Small intestine (tissue), 7 donors: Measurements from ENCODE around the gene TPSD1. TPM values are rescaled to one million over a fixed set of nuclear protein-coding genes. Genes with fewer than 3 reads are reported as not detected.
"Not testable (repeated sequence)": the region's sequence is repeated elsewhere in the genome, so short reads cannot be mapped to it uniquely, and the experiment has no call there.

Source experiments
- DNase-seq, 2 donors: peaks; one replicate each; pipeline versions ENCODE4 v3.0.0 to v3.0.0-alpha.2; 2013
- FAIRE-seq: peaks from 2 replicates; lab custom pipeline; 2012; peaks lifted over from hg19 to GRCh38; lab: Jason Lieb, UNC
- H3K27ac ChIP-seq, 3 donors: one replicate each; pipeline ENCODE4 v1.5.1; 2013; ENCODE audit warnings: low read length in 2 of 3, mild to moderate bottlenecking in 2 of 3, control low read depth in 1 of 3, inconsistent platforms in 1 of 3, low read depth in 1 of 3, moderate library complexity in 1 of 3
- H3K27me3 ChIP-seq, 3 donors: one replicate each; pipeline ENCODE4 v1.6.1; 2013; ENCODE audit warnings: low read length in 3 of 3, inconsistent platforms in 1 of 3; ENCODE audit not compliant: control insufficient read depth in 3 of 3, insufficient read depth in 3 of 3
- H3K36me3 ChIP-seq, 3 donors: one replicate each; pipeline ENCODE4 v1.6.1; 2013; ENCODE audit warnings: low read length in 3 of 3, inconsistent platforms in 1 of 3, low read depth in 1 of 3, mild to moderate bottlenecking in 1 of 3, moderate library complexity in 1 of 3; ENCODE audit not compliant: control insufficient read depth in 3 of 3, insufficient read depth in 2 of 3
- H3K4me1 ChIP-seq, 3 donors: one replicate each; pipeline ENCODE4 v1.6.1; 2013; ENCODE audit warnings: low read length in 2 of 3, inconsistent platforms in 1 of 3, low read depth in 1 of 3, mild to moderate bottlenecking in 1 of 3, moderate library complexity in 1 of 3; ENCODE audit not compliant: control insufficient read depth in 3 of 3, insufficient read depth in 2 of 3
- H3K4me3 ChIP-seq, 3 donors: one replicate each; pipeline ENCODE4 v1.5.1; 2013; ENCODE audit warnings: low read length in 3 of 3, control low read depth in 1 of 3, inconsistent platforms in 1 of 3, low read depth in 1 of 3, mild to moderate bottlenecking in 1 of 3, moderate library complexity in 1 of 3
- H3K9me3 ChIP-seq, 2 donors: one replicate each; pipeline ENCODE4 v1.6.1; 2013; ENCODE audit warnings: low read depth in 1 of 2, low read length in 1 of 2; ENCODE audit not compliant: control insufficient read depth in 2 of 2, insufficient read depth in 1 of 2
- WGBS, 3 donors: extraction: QIAGEN DNeasy Blood & Tissue Kit; methylation state at CpG; one replicate each; pipeline ENCODE4 v1.1.7; 2013; 5-methylcytosine and 5-hydroxymethylcytosine counted together
- polyA plus RNA-seq, 4 donors: library from polyadenylated mRNA; stranded (reverse) in 3 of 4; unstranded in 1 of 4; fragments of 200-250 nt in 3 of 4; fragments of 120-200 nt in 1 of 4; gene quantifications; one replicate each; pipeline versions ENCODE4 v1.2.1 to v1.2.3, GENCODE V29; 2013
- donor health status: healthy with polysubstance abuse.
- donor health status: control.
- donor health status: control.
- donor health status: Bipolar disorder and iron deficiency.
- donor health status: healthy.

The TPSD1 gene
- polyA plus RNA-seq, 4 donors = 0.06 to 1.3 (median 0.81) TPM; not detected in 1

DNA sequence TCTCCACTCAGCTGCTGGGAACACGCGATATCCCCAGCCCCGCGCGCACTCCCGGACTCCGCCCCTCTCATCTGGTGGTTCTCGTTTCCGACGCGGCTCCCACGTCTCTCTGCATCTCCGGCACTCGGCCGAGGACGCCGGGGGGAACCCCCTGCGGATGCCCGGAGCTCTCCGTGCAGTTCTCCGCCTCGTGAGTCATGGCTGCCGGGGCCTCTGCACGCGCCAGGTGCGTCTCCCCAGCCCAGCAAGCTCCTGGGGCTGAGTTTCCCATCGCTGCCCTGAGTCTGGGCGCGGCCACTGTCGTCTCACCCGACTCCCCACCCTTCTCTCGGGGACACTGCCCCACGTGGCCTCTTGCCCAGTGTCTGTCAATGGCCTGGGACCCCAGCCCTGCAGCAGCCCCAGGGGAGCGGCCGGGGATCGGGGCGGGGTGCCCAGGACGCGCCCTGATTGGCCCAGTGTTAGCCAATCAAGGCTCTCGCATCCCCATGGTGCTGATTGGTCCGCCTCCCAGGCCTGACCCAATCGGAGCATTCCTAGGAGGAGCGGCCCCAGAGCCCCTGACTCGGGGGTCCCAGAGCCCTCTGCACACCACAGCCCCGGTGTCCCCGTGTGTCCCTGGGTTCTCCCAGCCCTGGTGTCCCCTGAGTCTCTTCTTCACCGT is 2.0 kb upstream of the TPSD1 start:
- H3K4me3 ChIP-seq, H3K9me3 ChIP-seq, H3K36me3 ChIP-seq, DNase-seq, H3K4me1 ChIP-seq, H3K27ac ChIP-seq, FAIRE-seq, H3K27me3 ChIP-seq: not testable (repeated sequence)
- no CpG with 5 or more reads among the region's 47 CpGs for WGBS, 3 donors

GRCh38 chr16:1254821-1255220 is 1.0 kb upstream of the TPSD1 start:
- DNase-seq, H3K4me1 ChIP-seq, H3K27ac ChIP-seq, H3K36me3 ChIP-seq, FAIRE-seq, H3K4me3 ChIP-seq, H3K9me3 ChIP-seq: not testable (repeated sequence)
- H3K27me3 ChIP-seq = peaks cover 3 to 11% (median 3%) of the 10 kb centered on the region in 3 donors
- WGBS, 3 donors = 77 to 90% (median 84%) methylated on average over 3 of the region's 3 CpGs

GRCh38 chr16:1256296-1256873 is 516 bp downstream of the TPSD1 start:
- H3K4me1 ChIP-seq, DNase-seq, H3K36me3 ChIP-seq, H3K27ac ChIP-seq, H3K9me3 ChIP-seq, FAIRE-seq, H3K4me3 ChIP-seq: not testable (repeated sequence)
- 72 to 83% (median 77%) methylated on average over 20 to 23 of the region's 23 CpGs for WGBS, 3 donors
- H3K27me3 ChIP-seq = peaks cover 9 to 27% (median 13%) of the 10 kb centered on the region in 3 donors

DNA sequence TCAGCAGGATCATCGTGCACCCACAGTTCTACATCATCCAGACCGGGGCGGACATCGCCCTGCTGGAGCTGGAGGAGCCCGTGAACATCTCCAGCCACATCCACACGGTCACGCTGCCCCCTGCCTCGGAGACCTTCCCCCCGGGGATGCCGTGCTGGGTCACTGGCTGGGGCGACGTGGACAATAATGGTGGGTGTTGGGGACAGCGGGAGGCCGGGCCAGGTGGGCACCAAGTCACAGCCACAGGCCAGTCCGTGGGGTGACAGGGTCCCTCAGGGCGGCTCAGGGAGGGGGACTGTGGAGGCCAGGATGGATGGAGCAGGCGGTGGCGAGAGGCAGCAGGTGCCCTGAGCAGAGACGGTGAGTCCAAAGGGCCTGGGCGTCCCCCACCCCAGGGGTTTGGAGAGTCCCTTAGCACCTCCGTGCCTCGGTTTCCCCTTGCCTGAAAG is 1.0 kb downstream of the TPSD1 start:
- no peak overlapping the region for H3K4me3 ChIP-seq
- DNase-seq = no peak
- WGBS, 3 donors = 69 to 81% (median 75%) methylated on average over 22 of the region's 22 CpGs
- H3K4me1 ChIP-seq = no peaks in the 10 kb centered on the region
- no peak for FAIRE-seq
- H3K9me3 ChIP-seq = no peaks in the 10 kb centered on the region
- no peaks in the 10 kb centered on the region for H3K36me3 ChIP-seq
- H3K27ac ChIP-seq = no peak overlapping the region
- H3K27me3 ChIP-seq = peaks cover 9 to 32% (median 15%) of the 10 kb centered on the region in 3 donors

DNA sequence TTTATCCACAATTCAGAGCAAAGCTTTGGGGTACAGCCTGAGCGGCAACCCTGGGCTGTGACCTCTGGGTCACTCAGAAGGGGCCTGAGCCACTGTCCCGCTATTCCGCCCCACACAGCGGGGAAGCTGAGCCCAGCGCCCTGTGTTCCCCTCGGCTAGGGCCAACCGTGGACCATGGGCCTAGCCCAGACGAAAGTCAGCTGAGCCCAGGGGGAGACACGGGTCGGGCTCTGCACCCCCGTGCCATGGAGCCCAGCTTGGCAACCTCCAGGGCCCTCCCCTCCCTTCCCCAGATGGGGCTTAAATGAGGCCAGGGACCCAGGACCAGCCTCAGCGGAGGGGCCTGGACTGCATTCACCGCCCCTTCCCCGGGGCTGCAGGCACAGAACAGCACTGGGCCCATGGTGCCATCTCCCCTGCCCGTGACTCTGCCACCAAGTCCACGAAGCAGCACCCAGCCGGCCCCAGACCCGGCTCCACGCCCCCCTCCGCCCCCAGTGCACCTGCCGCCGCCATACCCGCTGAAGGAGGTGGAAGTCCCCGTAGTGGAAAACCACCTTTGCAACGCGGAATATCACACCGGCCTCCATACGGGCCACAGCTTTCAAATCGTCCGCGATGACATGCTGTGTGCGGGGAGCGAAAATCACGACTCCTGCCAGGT is 1.8 kb downstream of the TPSD1 start:
- no peak for FAIRE-seq
- Histone ChIP-seq H3K27me3 (peaks cover 9 to 38% (median 15%) of the 10 kb centered on the region in 3 donors), H3K36me3 (no peaks in the 10 kb centered on the region), H3K4me1 (no peaks in the 10 kb centered on the region), H3K27ac (no peak overlapping the region), H3K4me3 (no peak overlapping the region), H3K9me3 (no peaks in the 10 kb centered on the region)
- 52 to 73% (median 60%) methylated on average over 34 of the region's 34 CpGs for WGBS, 3 donors
- no peak for DNase-seq

GRCh38 chr16:1258225-1258600 is 2.3 kb downstream of the TPSD1 start:
- H3K36me3 ChIP-seq = no peaks in the 10 kb centered on the region
- DNase-seq (no peak), FAIRE-seq (no peak)
- H3K4me3 ChIP-seq = no peak overlapping the region
- H3K27ac ChIP-seq = no peak overlapping the region
- WGBS, 3 donors = 35 to 62% (median 37%) methylated on average over 10 to 12 of the region's 12 CpGs
- H3K9me3 ChIP-seq = no peaks in the 10 kb centered on the region
- no peaks in the 10 kb centered on the region for H3K4me1 ChIP-seq
- peaks cover 9 to 38% (median 15%) of the 10 kb centered on the region in 3 donors for H3K27me3 ChIP-seq

GRCh38 chr16:1258906-1259759 is 3.3 kb downstream of the TPSD1 start:
- FAIRE-seq (no peak), DNase-seq (peak in 1 of 2 donors; percentile 28)
- Histone ChIP-seq H3K9me3 (no peaks in the 10 kb centered on the region), H3K27me3 (peaks cover 9 to 38% (median 15%) of the 10 kb centered on the region in 3 donors), H3K27ac (no peak overlapping the region), H3K4me1 (no peaks in the 10 kb centered on the region), H3K36me3 (no peaks in the 10 kb centered on the region), H3K4me3 (no peak overlapping the region)
- WGBS, 3 donors = 4 to 14% (median 6%) methylated on average over 33 to 42 of the region's 42 CpGs

GRCh38 chr16:1259760-1260068 is 3.8 kb downstream of the TPSD1 start:
- DNase-seq = no peak
- Histone ChIP-seq H3K9me3 (no peaks in the 10 kb centered on the region), H3K27me3 (peaks cover 9 to 38% (median 15%) of the 10 kb centered on the region in 3 donors), H3K27ac (no peak overlapping the region), H3K4me1 (no peaks in the 10 kb centered on the region), H3K36me3 (no peaks in the 10 kb centered on the region), H3K4me3 (no peak overlapping the region)
- no peak for FAIRE-seq
- 1 to 22% (median 3%) methylated on average over 11 of the region's 11 CpGs for WGBS, 3 donors
